ENCODE data around the gene FGFBP2.

The FGFBP2 gene

GRCh38 chr4:15995826-15996225, 32.9 kb upstream of the FGFBP2 start:
- peaks cover 4% of the 10 kb centered on the region for H3K4me1 ChIP-seq (ENCODE audit: insufficient read depth, low read length, poor library complexity, severe bottlenecking)
- H3K9me3 ChIP-seq (ENCODE audit: insufficient read depth, low read depth, low read length) = no peaks in the 10 kb centered on the region
- TF ChIP-seq EZH2phosphoT487 (IDR thresholded peaks at IDR 0.05; ENCODE audit: borderline replicate concordance) = no peak
- no peak overlapping the region for H3K9ac ChIP-seq (ENCODE audit: low read depth, low read length, poor library complexity, severe bottlenecking)
- no peak overlapping the region for H2AFZ ChIP-seq (ENCODE audit: low read length)
- no peak overlapping the region for H3K4me2 ChIP-seq (ENCODE audit: low read depth, low read length, poor library complexity, severe bottlenecking)
- no peaks in the 10 kb centered on the region for H3K79me2 ChIP-seq (ENCODE audit: insufficient read depth, low read length)
- H3K27me3 ChIP-seq (ENCODE audit: insufficient read depth, low read length, poor library complexity, severe bottlenecking) = no peaks in the 10 kb centered on the region
- H3K36me3 ChIP-seq (ENCODE audit: insufficient read depth, low read length) = no peaks in the 10 kb centered on the region
- no peaks in the 10 kb centered on the region for H3F3A ChIP-seq (ENCODE audit: low read depth)
- H3K4me3 ChIP-seq (ENCODE audit: low read length, poor library complexity, severe bottlenecking) = no peak overlapping the region
- H4K20me1 ChIP-seq (ENCODE audit: insufficient read depth, low read length, poor library complexity, severe bottlenecking) = no peaks in the 10 kb centered on the region
- no peaks in the 10 kb centered on the region for H3K9me2 ChIP-seq (replicated peaks; ENCODE audit: low read depth, low read length)

GRCh38 chr4:15992167-15992485, 29.2 kb upstream of the FGFBP2 start:
- no peak overlapping the region for H3K9ac ChIP-seq (ENCODE audit: low read depth, low read length, poor library complexity, severe bottlenecking)
- H4K20me1 ChIP-seq (ENCODE audit: insufficient read depth, low read length, poor library complexity, severe bottlenecking) = no peaks in the 10 kb centered on the region
- H3K9me2 ChIP-seq (replicated peaks; ENCODE audit: low read depth, low read length) = no peaks in the 10 kb centered on the region
- H3K79me2 ChIP-seq (ENCODE audit: insufficient read depth, low read length) = no peaks in the 10 kb centered on the region
- H3K36me3 ChIP-seq (ENCODE audit: insufficient read depth, low read length) = no peaks in the 10 kb centered on the region
- peaks cover 9% of the 10 kb centered on the region for H3K4me1 ChIP-seq (ENCODE audit: insufficient read depth, low read length, poor library complexity, severe bottlenecking)
- no peak overlapping the region for H3K4me2 ChIP-seq (ENCODE audit: low read depth, low read length, poor library complexity, severe bottlenecking)
- H3K27me3 ChIP-seq (ENCODE audit: insufficient read depth, low read length, poor library complexity, severe bottlenecking) = no peaks in the 10 kb centered on the region
- no peak overlapping the region for H2AFZ ChIP-seq (ENCODE audit: low read length)
- no peaks in the 10 kb centered on the region for H3F3A ChIP-seq (ENCODE audit: low read depth)
- no peaks in the 10 kb centered on the region for H3K9me3 ChIP-seq (ENCODE audit: insufficient read depth, low read depth, low read length)
- TF ChIP-seq EZH2phosphoT487 (IDR thresholded peaks at IDR 0.05; ENCODE audit: borderline replicate concordance) = no peak
- TF ChIP-seq, protein P1, sequence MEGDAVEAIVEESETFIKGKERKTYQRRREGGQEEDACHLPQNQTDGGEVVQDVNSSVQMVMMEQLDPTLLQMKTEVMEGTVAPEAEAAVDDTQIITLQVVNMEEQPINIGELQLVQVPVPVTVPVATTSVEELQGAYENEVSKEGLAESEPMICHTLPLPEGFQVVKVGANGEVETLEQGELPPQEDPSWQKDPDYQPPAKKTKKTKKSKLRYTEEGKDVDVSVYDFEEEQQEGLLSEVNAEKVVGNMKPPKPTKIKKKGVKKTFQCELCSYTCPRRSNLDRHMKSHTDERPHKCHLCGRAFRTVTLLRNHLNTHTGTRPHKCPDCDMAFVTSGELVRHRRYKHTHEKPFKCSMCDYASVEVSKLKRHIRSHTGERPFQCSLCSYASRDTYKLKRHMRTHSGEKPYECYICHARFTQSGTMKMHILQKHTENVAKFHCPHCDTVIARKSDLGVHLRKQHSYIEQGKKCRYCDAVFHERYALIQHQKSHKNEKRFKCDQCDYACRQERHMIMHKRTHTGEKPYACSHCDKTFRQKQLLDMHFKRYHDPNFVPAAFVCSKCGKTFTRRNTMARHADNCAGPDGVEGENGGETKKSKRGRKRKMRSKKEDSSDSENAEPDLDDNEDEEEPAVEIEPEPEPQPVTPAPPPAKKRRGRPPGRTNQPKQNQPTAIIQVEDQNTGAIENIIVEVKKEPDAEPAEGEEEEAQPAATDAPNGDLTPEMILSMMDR (conservative IDR thresholded peaks at IDR 0.05; ENCODE audit: low read length) = no peak
- no peak overlapping the region for H3K4me3 ChIP-seq (ENCODE audit: low read length, poor library complexity, severe bottlenecking)

- H3K4me3 ChIP-seq (ENCODE audit: low read length, poor library complexity, severe bottlenecking) = no peak overlapping the region
- H3K36me3 ChIP-seq (ENCODE audit: insufficient read depth, low read length) = no peaks in the 10 kb centered on the region
- H4K20me1 ChIP-seq (ENCODE audit: insufficient read depth, low read length, poor library complexity, severe bottlenecking) = no peaks in the 10 kb centered on the region
- peaks cover 9% of the 10 kb centered on the region for H3K4me1 ChIP-seq (ENCODE audit: insufficient read depth, low read length, poor library complexity, severe bottlenecking)
- no peak overlapping the region for H3K4me2 ChIP-seq (ENCODE audit: low read depth, low read length, poor library complexity, severe bottlenecking)
- H3K79me2 ChIP-seq (ENCODE audit: insufficient read depth, low read length) = no peaks in the 10 kb centered on the region
- no peak overlapping the region for H3K9ac ChIP-seq (ENCODE audit: low read depth, low read length, poor library complexity, severe bottlenecking)
- no peaks in the 10 kb centered on the region for H3K9me2 ChIP-seq (replicated peaks; ENCODE audit: low read depth, low read length)
- no peak overlapping the region; the same call in 1 of the 2 replicates for H2AFZ ChIP-seq (ENCODE audit: low read length)
- H3K9me3 ChIP-seq (ENCODE audit: insufficient read depth, low read depth, low read length) = no peaks in the 10 kb centered on the region
- no peaks in the 10 kb centered on the region for H3F3A ChIP-seq (ENCODE audit: low read depth)
- H3K27me3 ChIP-seq (ENCODE audit: insufficient read depth, low read length, poor library complexity, severe bottlenecking) = no peaks in the 10 kb centered on the region
- TF ChIP-seq, protein P1 (conservative IDR thresholded peaks at IDR 0.05; ENCODE audit: low read length) = no peak
- TF ChIP-seq EZH2phosphoT487 (IDR thresholded peaks at IDR 0.05; ENCODE audit: borderline replicate concordance) = no peak
Observed at GRCh38 chr4:15990570-15991285, 27.8 kb upstream of the FGFBP2 start.

DNA sequence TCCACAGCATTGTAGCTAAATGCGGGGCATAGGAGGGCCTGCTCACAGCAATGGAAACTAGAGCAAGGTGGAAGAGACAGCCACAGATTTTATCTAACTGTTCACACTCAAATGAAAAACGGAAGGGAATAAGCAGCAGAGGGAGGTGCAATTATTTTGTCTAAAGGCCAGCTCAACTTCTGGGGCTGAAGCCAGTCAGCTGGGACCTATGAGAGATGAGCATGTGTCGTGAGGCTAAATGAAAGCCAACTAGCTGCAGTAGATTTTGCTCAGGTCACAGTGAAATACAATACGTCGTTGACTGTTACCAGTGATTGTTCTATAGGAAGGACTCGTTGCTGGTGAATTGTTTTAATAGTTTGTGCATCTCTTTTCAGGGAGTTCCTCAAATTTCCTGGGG, 26.4 kb upstream of the FGFBP2 start:
- no peak overlapping the region for H2AFZ ChIP-seq (ENCODE audit: low read length)
- H3K9ac ChIP-seq (ENCODE audit: low read depth, low read length, poor library complexity, severe bottlenecking) = no peak overlapping the region
- no peak overlapping the region for H3K4me3 ChIP-seq (ENCODE audit: low read length, poor library complexity, severe bottlenecking)
- peaks cover 9% of the 10 kb centered on the region for H3K4me1 ChIP-seq (ENCODE audit: insufficient read depth, low read length, poor library complexity, severe bottlenecking)
- H3K36me3 ChIP-seq (ENCODE audit: insufficient read depth, low read length) = no peaks in the 10 kb centered on the region
- H3K9me2 ChIP-seq (replicated peaks; ENCODE audit: low read depth, low read length) = no peaks in the 10 kb centered on the region
- H3F3A ChIP-seq (ENCODE audit: low read depth) = no peaks in the 10 kb centered on the region
- no peaks in the 10 kb centered on the region for H3K9me3 ChIP-seq (ENCODE audit: insufficient read depth, low read depth, low read length)
- no peaks in the 10 kb centered on the region for H3K79me2 ChIP-seq (ENCODE audit: insufficient read depth, low read length)
- H3K4me2 ChIP-seq (ENCODE audit: low read depth, low read length, poor library complexity, severe bottlenecking) = no peak overlapping the region
- TF ChIP-seq, protein P1 (conservative IDR thresholded peaks at IDR 0.05; ENCODE audit: low read length) = no peak
- TF ChIP-seq EZH2phosphoT487 (IDR thresholded peaks at IDR 0.05; ENCODE audit: borderline replicate concordance) = no peak
- no peaks in the 10 kb centered on the region for H3K27me3 ChIP-seq (ENCODE audit: insufficient read depth, low read length, poor library complexity, severe bottlenecking)
- H4K20me1 ChIP-seq (ENCODE audit: insufficient read depth, low read length, poor library complexity, severe bottlenecking) = no peaks in the 10 kb centered on the region

Data from Loucy (cell line).